Measurements from ENCODE around the gene PPP1R15B.

PPP1R15B gene

GRCh38 chr1:204411451-204412204 lies at the start of gene PPP1R15B:
Gene PPP1R15B (minus strand): TSS chr1:204411817. CDS start chr1:204411411, 406 bp downstream.
- DNase-seq, result peak; percentile 100

- no peak for DNase-seq
These were observed 48.7 kb upstream of the PPP1R15B start for GRCh38 chr1:204460346-204460745.

GRCh38 chr1:204459706-204460105 lies 48.1 kb upstream of the PPP1R15B start:
- DNase-seq, result no peak

DNA sequence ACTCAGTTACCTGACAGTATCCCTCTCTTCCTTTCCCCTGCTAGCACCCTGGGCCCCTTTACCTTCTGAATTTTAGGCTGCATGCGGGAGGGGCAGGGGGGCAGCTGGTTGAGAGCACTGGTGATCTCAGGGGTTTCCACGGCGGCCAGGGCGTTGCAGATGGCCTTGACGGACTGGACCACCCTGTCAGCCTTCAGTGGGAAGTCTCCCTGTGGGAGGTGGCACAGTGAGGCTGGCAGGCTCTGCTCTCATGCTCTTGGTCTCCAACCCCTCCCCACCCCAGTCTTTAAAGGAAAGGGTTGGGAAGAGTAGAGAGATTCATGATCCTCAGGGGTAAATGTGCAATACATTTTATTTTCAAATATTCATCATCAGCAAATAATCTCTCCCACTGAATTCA lies 46.0 kb upstream of the PPP1R15B start:
- no peak for DNase-seq

DNA sequence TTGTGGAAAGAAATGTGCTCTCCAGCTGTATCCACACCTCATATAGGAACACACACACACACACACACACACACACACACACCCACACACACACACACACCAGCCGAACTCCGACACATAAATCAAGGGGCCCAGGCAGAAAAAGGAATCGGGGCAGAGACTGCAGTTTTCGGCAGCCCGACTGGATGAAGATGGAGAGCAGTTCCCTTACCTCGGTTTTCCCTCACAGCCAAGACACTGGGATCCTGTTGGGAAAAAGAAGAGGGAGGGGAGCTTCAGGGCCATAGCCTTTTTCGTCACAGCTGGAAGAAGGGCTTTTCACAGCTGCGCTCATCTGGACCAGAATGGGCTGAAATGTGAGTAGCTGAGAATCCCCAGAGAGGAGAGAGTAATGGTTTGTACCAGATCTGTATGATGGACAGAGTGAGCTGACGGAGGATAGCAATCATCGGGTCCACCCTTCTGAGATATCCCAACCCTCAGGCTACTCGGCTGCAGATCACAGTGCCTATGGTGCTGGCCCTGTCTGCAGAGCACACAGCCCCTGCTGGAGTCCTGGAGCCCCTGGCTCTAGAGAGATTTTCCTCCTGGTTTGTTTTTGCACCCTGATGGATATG lies 45.3 kb upstream of the PPP1R15B start:
- no peak for DNase-seq

GRCh38 chr1:204455831-204456145 lies 44.2 kb upstream of the PPP1R15B start:
- no peak for DNase-seq

GRCh38 chr1:204455063-204455830 lies 43.6 kb upstream of the PPP1R15B start:
- no peak for DNase-seq

GRCh38 chr1:204454476-204454875 lies 42.9 kb upstream of the PPP1R15B start:
- no peak for DNase-seq

- no peak for DNase-seq
These were observed 41.6 kb upstream of the PPP1R15B start for GRCh38 chr1:204453141-204453772.

DNA sequence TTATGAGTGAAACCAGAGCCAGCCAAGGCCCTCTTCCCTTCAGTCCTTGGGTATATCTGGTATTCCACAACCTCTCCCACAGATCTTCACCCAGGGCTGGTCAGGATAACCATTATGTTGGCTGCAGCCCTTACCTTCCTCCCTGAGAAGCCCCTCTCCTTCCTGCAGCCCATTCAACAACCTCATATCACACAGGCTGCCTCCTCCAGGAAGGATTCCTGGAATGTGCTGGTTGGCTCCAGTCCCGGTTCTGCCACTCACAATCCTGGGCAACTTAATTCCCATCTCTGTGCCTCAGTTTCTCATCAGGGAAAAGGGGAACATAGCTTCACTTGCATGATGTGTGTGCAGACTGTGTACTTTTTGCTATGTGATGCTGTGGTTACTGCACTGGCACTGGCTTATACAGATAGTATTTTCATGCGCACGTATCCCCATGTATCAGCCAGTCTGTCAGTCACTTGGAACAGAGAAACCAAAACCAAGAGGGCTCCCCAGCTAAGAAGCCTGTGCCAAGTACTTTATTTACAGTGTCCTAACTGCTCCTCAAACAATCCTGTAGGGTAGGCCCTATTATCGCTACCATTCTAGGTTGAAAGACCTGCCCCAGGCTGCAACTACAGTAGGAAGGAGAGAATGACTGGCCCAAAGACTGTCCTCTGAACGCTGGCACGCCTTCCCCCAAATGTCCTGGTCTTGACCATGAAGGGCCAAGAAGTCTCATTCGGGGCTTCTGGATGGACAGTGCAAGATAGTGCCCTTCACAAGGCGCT lies 39.9 kb upstream of the PPP1R15B start:
- DNase-seq, result no peak

DNA sequence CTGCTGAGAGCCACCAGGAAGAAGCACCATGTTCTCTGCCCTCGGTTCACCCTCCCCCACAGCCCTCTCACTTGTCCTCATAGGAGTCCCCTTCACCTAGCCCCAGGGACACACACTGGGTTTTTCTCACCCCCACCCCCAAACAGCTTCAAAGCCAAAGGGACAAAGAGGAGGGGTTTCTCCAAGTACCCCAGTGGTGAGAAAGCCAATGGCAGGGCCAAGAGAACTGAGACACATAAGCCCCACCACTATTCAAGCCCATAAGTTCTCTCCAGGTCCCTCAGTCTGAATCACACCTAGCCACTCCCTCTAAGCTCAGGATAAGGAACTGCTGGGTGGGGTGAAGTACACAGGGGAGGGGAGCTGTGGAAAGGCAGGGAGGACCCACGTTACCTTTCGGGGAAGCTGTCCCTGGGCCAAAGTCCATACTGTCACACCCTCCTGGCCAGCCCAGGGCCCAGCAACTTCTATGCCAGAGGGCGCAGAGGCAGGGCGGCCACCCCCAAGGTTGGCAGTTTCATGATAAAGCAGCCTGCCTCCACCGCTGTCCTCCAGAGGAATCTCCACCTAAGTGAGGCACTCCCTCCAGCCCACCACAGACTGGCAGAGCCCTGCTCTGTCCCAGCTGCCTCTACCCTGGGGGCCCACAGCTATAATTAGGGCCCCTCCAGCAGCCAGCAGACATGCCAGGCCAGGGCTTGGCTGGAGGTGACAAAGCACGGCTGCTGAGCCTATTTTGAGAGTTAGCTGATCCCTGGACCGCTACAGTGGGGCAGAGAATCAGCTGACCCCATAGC lies 39.0 kb upstream of the PPP1R15B start:
- no peak for DNase-seq

DNA sequence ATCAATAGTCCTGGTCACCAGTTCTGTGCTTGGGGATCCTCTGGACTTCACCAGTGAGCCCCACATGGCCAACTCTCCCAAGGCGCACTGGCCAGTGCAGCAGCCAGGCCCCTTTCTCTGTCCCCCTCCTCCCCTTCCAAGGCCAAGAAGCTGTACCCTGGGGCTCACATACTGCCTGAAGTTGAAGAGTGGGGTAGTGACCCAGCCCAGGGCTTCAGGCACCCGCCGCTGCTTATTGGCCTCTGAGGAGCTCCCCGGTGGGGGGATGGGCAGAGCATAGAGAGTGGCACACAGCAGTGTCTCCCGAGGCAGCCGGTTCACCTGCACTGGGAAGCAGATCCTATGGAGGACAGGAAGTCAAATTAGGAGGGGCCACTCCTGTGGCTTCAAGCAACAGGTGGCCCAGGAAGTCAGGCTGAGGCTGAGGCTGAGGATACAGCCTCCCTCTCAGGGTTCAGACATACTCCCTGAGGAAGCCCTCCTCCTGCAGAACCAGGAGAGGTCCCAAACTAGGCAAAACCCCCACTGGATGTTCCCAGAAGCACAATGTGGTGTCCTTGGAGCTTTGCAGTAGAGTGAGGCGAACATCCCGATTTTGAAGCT lies 38.2 kb upstream of the PPP1R15B start:
- no peak for DNase-seq

DNA sequence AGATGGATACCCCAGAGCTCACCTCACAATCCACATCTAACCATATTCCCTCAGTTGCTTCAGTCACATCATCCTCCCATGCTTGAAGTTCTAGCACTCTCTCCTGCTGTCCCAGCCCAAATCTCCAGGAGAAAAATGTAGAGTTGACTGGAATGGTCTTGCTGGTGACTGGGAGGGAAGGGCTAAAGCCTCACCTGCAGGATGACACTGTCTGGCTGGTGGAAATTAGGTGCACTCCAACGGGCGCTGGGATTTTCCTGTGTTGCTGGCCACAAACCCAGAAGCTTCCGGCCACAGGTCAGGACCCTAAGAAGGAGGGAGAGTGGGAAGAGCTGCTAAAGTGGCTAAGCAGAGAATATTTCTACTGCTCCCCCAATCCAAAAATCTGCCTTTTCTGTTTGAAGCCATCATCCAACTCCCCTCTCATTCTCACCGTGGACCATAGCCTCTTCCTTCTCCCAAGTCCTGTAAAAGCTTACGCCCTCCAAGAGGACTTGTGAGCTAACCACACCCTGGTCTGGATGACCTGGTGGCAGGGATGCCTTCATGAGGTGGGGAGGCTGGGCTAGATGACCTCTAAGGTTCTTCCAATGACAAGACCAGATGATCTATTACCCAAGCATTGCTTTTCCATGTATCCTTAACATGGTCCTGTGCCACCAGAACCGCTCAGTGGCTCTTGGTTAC lies 37.5 kb upstream of the PPP1R15B start:
- no peak for DNase-seq

- no peak for DNase-seq
These were observed 36.8 kb upstream of the PPP1R15B start for GRCh38 chr1:204448344-204448964.

DNA sequence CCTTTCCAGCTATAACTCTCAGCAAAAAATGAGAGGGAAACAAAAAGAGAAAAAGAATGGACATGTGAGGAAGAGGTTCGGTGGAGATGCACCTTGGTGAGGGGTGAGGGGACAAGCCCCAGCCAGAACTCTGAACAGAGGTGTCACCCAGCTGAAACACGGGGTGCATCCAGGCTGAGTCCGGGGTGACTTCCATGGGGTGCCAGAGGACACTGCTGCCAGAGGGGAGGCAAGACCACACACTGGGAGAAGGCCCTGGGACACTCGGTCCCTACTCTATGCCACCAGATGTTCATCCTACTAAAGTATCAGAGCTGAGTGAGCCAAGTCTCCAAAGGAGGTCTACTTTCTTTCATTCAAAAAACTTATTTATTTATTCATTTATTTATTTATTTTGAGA lies 36.1 kb upstream of the PPP1R15B start:
- DNase-seq, result no peak

DNA sequence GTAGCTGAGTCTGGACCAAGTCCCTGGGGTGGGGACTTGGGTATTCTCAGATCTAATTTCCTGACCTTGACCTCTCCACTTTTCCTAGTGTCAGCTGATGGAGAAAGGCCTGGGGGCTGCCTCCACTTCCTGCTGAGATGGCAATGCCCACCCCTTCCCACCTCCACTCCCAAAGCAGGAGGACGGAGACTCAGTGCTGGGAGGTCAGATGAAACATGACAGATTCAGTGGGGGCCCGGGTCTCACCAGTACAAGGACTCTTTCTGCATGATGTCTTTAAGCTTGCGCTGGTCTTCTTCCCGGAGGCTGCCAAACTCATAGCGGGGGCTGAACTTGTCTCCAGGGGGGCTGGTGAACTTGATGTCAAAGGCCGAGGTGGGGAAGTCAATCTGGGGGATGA lies 35.6 kb upstream of the PPP1R15B start:
- no peak for DNase-seq

GRCh38 chr1:204446413-204447111 lies 34.9 kb upstream of the PPP1R15B start:
- peak; percentile 80 for DNase-seq

- DNase-seq, result peak; percentile 89
These were observed 34.3 kb upstream of the PPP1R15B start for GRCh38 chr1:204445860-204446412.

DNA sequence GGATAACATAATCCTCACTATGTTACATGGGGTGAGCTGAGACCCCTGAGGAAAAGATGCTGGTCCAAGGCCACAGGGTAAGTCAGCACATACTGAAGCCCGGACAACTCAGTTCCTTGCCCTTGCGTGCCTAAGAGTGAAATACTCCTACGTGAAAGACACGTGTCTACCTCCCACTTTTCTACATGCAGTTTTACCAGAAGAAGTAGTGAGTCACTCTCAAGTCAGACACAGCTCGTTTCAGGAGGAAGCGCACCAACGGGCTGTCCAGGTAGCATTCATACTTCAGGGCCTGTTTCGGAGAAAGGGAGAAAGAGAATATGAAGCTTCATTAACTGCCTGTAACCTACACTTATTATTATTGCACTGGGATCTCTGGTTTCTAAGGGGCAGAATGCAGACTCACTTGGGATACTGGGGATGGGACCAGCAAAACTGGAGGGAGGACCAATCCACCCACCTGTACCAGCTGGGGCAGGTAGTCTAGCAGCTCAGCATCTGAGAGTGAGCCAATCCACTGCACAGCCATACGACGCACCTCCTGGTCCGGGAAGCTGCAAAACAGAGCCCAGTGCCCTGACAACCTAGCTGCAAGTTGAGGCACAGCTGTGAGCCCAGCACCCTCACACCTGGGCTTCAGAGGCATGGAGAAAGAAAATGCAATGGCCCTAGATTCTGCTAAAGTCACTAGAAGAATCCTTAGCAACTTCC lies 32.4 kb upstream of the PPP1R15B start:
- no peak for DNase-seq
